Heart left ventricle (tissue), 13 donors: ENCODE data around the gene MAP1A.

Experiments used
- CTCF ChIP-seq, 12 donors: fragments of 200-600 bp; sonication (generic) in 4 of 12; IDR thresholded peaks; one replicate each; pipeline versions ENCODE4 v1.5.0 to v1.8.0; 2018 to 2022; ENCODE audit warnings: antibody characterized with exemption in 12 of 12, mild to moderate bottlenecking in 5 of 12
- POLR2A ChIP-seq, 2 donors: fragments of 450-650 bp; IDR thresholded peaks; one replicate each; pipeline ENCODE4 v1.6.1; 2017; ENCODE audit warnings: antibody characterized with exemption in 2 of 2, mild to moderate bottlenecking in 2 of 2, moderate library complexity in 2 of 2
- donor health status: ischemic (EF 13 %, LVEDD 7.1; RV severe dilation, severe dysfunction).
- donor health status: DM: no; HTN: yes; CAD: no.
- donor health status: DM: no; HTN: no; CAD: no.
- donor health status: ischemic (EF 25% LVEDD 6.9; RV normal size, moderate dysfunction).
- donor health status: ischemic (EF 25% LVEDD 5.7; RV mildly dilated, moderate dysfunction).
- donor health status: ischemic (EF 35%, LVEDD 5.7; RV mildly dilated, moderate dysfunction).
- donor health status: nonischemic (EF 11% LVEDD 7.7; RV severe dilation, severe dysfunction).
- donor health status: DM: yes; HTN: yes; CAD: no.
- donor health status: PGD.
- donor health status: ischemic (EF 29% LVEDD 5.4; RV normal size, mild dysfunction).
- donor health status: nonischemic (EF 23%, LVEDD 6.1; RV moderate dilation, normal function).

GRCh38 chr15:43518197-43518761 lies 871 bp downstream of the MAP1A start:
- no peak for TF ChIP-seq CTCF (IDR thresholded peaks at IDR 0.05)
- TF ChIP-seq POLR2A (IDR thresholded peaks at IDR 0.05): no peak
